Measurements from ENCODE around the gene BOLA2B.
A peak's percentile ranks its signal among the peaks of the same experiment; 100 is the strongest.
"Not testable (repeated sequence)": the region's sequence is repeated elsewhere in the genome, so short reads cannot be mapped to it uniquely, and the experiment has no call there.

BOLA2B gene

GRCh38 chr16:30184096-30184890, 9.2 kb downstream of the BOLA2B start:
- DNase-seq (ENCODE audit: low spot score) = no peak

- peak; percentile 90 for DNase-seq (ENCODE audit: low spot score)
Observed at GRCh38 chr16:30183233-30184095, 10.0 kb downstream of the BOLA2B start, which contains the start of gene CORO1A. Gene CORO1A (plus strand): TSS chr16:30183602. CDS start chr16:30185210, 1,608 bp downstream.

DNA sequence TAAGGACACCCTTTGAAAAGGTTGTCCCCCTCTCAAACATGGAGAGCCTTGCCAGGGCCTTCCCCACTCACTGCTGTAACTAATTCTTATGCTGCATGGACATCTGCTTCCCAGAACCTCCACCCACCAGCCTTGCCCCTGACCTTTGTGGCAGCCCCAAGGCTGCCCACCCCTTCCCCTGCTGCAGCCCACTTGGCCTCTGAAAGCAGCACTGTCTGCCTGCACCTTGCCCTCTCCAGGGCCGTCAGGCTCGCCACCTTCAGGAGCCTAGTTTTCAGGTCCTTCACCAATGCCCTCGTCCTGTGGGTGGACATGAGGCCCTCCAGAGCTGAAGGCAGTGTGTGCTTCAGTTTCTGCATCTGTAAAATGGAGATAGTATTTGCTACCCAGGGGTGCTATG, 12.7 kb downstream of the BOLA2B start:
- no peak for DNase-seq (ENCODE audit: low spot score)

GRCh38 chr16:30179931-30180330, 13.5 kb downstream of the BOLA2B start:
- no peak for DNase-seq (ENCODE audit: low spot score)

GRCh38 chr16:30179195-30179594, 14.3 kb downstream of the BOLA2B start:
- no peak for DNase-seq (ENCODE audit: low spot score)

DNA sequence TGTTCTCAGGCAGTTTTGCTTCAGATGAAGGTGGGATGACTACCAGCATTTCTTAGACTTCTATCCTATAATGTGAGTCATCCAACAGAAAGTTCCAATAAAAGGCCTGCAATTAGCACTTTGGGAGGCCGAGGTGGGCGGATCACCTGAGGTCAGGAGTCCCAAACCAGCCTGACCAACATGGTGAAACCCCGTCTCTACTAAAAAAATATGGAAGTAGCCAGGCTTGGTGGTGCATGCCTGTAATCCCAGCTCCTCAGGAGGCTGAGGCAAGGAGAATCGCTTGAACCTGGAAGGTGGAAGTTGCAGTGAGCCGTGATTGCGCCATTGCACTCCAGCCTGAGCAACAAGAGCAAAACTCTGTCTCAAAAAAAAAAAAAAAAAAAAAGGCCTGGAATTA, 16.6 kb downstream of the BOLA2B start:
- not testable (repeated sequence) for DNase-seq (ENCODE audit: low spot score)

DNA sequence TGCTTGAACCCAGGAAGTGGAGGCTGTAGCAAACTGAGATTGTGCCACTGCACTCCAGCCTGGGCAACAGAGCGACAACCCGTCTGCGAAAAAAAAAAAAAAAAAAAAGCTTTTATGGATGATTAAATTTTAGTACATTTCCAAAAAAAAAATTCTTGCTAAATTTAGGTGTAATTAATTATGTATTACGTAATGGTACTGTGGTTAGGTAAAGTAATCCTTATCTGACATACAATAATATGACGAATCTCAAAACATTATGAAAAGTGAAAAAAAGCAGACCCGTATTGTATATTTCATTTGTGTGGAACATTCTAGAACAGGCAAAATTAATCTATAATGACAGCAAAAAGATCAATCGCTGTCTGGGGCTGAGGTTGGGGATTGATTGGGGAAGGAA, 20.4 kb downstream of the BOLA2B start:
- no peak for DNase-seq (ENCODE audit: low spot score)

- DNase-seq (ENCODE audit: low spot score) = not testable (repeated sequence)
Observed at GRCh38 chr16:30170145-30170544, 23.3 kb downstream of the BOLA2B start.

GRCh38 chr16:30169416-30169815, 24.1 kb downstream of the BOLA2B start:
- DNase-seq (ENCODE audit: low spot score) = not testable (repeated sequence)

DNA sequence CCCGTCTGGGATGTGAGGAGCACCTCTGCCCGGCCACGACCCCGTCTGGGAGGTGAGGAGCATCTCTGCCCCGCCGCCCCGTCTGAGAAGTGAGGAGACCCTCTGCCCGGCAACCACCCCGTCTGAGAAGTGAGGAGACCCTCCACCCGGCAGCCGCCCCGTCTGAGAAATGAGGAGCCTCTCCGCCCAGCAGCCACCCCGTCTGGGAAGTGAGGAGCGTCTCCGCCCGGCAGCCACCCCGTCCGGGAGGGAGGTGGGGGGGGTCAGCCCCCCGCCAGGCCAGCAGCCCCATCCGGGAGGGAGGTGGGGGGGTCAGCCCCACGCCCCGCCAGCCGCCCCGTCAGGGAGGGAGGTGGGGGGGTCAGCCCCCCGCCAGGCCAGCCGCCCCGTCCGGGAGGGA, 24.7 kb downstream of the BOLA2B start:
- DNase-seq (ENCODE audit: low spot score) = not testable (repeated sequence)

DNA sequence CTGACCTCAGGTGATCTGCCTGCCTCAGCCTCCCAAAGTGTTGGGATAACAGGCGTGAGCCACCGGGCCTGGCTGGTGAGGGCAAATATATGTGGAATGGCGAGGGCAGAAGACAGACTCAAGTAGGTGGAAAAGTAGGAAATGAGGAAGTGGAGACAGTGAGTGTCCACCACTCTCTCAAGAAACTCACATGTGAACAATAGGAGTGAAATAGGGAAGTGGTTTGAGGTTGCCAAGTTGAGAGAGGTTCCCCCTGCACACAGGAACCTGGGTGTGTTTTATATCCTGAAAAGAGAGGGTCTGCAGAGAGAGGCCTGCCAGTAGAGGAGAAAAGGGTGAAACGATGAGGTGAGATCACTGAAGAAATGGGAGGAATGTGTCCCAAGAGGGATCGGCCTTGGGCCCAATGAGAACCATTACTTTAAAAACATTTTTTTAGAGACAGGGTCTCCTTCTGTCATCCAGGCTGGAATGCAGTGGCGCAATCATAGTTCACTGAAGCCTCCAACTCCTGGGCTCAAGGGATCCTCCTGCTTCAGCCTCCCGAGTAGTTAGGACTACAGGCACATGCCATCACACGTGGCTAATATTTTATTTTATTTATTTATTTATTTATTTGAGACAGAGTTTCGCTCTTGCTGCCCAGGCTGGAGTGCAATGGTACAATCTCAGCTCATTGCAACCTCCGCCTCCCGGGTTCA, 27.1 kb downstream of the BOLA2B start:
- DNase-seq (ENCODE audit: low spot score) = no peak

DNA sequence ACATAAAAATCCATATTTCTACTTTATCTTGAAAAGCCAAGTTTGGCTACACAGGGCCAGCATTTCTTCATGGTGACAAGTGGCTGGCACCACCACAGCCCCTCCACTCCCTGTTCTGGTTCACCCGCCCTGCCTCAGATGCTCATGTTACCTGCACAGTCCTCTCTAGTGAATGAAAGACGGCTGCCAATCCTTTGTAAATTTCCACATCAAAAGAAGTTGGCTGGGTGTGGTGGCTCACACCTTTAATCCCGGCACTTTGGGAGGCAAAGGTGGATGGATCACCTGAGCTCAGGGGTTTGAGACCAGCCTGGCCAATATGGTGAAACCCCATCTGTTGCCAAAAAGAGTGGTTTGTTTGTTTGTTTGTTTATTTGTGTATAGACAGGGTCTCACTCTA, 29.9 kb downstream of the BOLA2B start:
- DNase-seq (ENCODE audit: low spot score) = no peak

DNA sequence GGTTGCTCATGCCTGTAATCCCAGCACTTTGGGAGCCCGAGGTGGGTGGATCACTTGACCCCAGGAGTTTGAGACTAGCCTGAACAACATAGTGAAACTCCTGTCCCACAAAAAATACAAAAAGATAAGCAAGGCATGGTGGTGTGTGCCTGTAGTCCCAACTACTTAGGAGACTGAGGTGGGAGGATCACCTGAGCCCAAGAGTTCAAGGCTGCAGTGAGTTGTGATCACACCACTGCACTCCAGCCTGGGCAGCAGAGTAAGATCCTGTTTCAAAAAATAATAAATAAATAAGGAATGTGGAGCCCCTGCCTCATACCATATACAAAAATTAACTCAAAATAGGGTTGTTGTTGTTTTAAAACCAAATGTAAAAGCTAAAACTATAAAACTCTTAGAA, 36.3 kb downstream of the BOLA2B start:
- DNase-seq (ENCODE audit: low spot score) = no peak

DNA sequence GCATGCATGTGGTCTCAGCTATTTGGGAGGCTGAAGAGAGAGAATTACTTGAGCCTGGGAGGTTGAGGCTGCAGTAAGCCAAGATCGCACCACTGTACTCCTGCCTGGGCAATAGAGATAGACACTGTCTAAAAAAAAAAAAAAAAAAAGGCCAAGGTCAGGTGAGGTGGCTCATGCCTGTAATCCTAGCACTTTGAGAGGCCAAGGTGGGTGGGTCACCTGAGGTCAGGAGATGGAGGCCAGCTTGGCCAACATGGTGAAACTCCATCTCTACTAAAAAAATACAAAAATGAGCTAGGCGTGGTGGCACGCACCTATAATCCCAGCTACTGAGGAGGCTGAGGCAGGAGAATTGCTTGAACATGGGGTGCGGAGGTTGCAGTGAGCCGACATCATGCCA, 38.3 kb downstream of the BOLA2B start:
- no peak for DNase-seq (ENCODE audit: low spot score)

DNA sequence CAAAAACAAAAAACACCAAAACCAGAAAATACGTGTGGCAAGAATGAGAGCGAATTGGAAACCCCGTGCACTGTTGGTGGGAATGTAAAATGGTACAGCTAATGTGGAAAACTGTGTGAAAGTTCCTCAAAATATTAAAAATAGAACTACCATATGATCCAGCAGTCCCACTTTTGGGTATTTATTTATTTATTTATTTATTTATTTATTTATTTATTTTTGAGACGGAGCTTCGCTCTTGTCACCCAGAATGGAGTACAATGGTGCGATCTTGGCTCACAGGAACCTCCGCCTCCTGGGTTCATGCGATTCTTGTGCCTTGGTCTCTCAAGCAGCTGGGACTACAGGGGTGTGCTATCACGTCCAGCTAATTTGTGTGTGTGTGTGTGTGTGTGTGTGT, 40.9 kb downstream of the BOLA2B start:
- DNase-seq (ENCODE audit: low spot score) = no peak

GRCh38 chr16:30151091-30151490, 42.4 kb downstream of the BOLA2B start:
- DNase-seq (ENCODE audit: low spot score) = no peak

- no peak for DNase-seq (ENCODE audit: low spot score)
Observed at GRCh38 chr16:30149250-30149930, 44.1 kb downstream of the BOLA2B start.

DNA sequence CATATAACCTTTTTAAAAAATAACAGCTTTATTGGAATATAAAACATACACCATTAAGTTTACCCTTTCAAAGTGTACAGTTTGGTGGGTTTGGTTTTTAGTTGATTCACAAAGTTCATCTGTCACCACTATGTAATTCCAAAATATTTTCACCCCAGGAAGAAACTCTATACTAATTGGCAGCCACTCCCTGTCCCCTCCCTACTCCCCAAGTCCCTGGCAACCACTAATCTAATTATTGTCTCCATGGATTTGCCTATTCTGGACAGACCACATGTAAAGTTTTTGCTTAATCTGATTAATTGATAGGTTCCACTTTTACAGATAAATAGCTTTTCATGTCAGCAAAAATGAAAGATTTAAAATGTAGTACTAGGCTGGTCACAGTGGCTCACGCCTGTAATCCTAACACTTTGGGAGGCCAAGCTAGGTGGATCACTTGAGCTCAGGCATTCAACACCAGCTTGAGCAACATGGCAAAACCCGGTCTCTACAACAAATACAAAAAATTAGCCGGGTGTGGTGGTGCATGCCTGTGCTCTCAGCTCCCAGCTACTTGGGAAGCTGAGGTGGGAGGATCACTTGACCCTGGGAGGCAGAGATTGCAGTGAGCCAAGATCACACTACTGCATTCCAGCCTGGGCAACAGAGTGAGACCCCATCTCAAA, 45.5 kb downstream of the BOLA2B start:
- DNase-seq (ENCODE audit: low spot score) = no peak

GRCh38 chr16:30145657-30146056, 47.8 kb downstream of the BOLA2B start:
- no peak for DNase-seq (ENCODE audit: low spot score)

GRCh38 chr16:30144917-30145316, 48.5 kb downstream of the BOLA2B start:
- DNase-seq (ENCODE audit: low spot score) = no peak

- no peak for DNase-seq (ENCODE audit: low spot score)
Observed at GRCh38 chr16:30144017-30144416, 49.4 kb downstream of the BOLA2B start.
